Smooth muscle cell (in vitro differentiated cells): ENCODE measurements around the gene RASAL2. TPM values are rescaled to one million over a fixed set of nuclear protein-coding genes. Genes with fewer than 3 reads are reported as not detected.
A peak's percentile ranks its signal among the peaks of the same experiment; 100 is the strongest.

ENCODE experiments used
- DNase-seq: peaks from one replicate; lab custom pipeline; 2025; ENCODE audit not compliant: unreplicated experiment; lab: John Stamatoyannopoulos, UW
- H2AFZ ChIP-seq: fragments of 200-600 bp; sonication (generic); 2 replicates; pipeline ENCODE4 v1.6.0; 2016; ENCODE audit warnings: antibody characterized with exemption, low read depth, mild to moderate bottlenecking
- H3F3A ChIP-seq: fragments of 200-600 bp; sonication (generic); 2 replicates; pipeline ENCODE4 v1.6.0; 2017; ENCODE audit warnings: antibody characterized with exemption, low read depth
- H3K27ac ChIP-seq: fragments of 200-600 bp; sonication (generic); 2 replicates; pipeline ENCODE4 v1.5.1; 2016; ENCODE audit warnings: low read depth, mild to moderate bottlenecking
- H3K27me3 ChIP-seq: fragments of 200-600 bp; sonication (generic); 2 replicates; pipeline ENCODE4 v1.6.1; 2016; ENCODE audit warnings: low read depth, mild to moderate bottlenecking
- H3K36me3 ChIP-seq: fragments of 200-600 bp; sonication (generic); 2 replicates; pipeline ENCODE4 v1.5.1; 2016; ENCODE audit warnings: low read depth
- H3K4me1 ChIP-seq: fragments of 200-600 bp; sonication (generic); 2 replicates; pipeline ENCODE4 v1.5.1; 2016; ENCODE audit warnings: low read depth
- H3K4me2 ChIP-seq: fragments of 200-600 bp; sonication (generic); 2 replicates; pipeline ENCODE4 v1.6.0; 2016; ENCODE audit warnings: mild to moderate bottlenecking
- H3K4me3 ChIP-seq: fragments of 200-600 bp; sonication (generic); 2 replicates; pipeline ENCODE4 v1.5.1; 2016; ENCODE audit warnings: mild to moderate bottlenecking
- H3K79me2 ChIP-seq: fragments of 200-600 bp; sonication (generic); 2 replicates; pipeline ENCODE4 v1.6.0; 2016; ENCODE audit warnings: low read depth, mild to moderate bottlenecking
- H3K9ac ChIP-seq: fragments of 200-600 bp; sonication (generic); 2 replicates; pipeline ENCODE4 v1.6.0; 2016; ENCODE audit warnings: low read depth
- H3K9me3 ChIP-seq: fragments of 200-600 bp; sonication (generic); replicated peaks from 2 replicates; pipeline ENCODE4 v1.5.1; 2016; ENCODE audit warnings: low read depth
- H4K20me1 ChIP-seq: fragments of 200-600 bp; sonication (generic); 2 replicates; pipeline ENCODE4 v1.6.0; 2016; ENCODE audit warnings: low read depth
- CTCF ChIP-seq: fragments of 200-600 bp; sonication (generic); IDR thresholded peaks from 2 replicates; pipeline ENCODE4 v1.5.1; 2017; ENCODE audit warnings: borderline replicate concordance, mild to moderate bottlenecking, antibody characterized with exemption; ENCODE audit not compliant: insufficient read depth, poor library complexity, severe bottlenecking
- WGBS: methylation state at CpG from one replicate; pipeline ENCODE4 v1.1.7; 2016; ENCODE audit warnings: low lambda C conversion rate; 5-methylcytosine and 5-hydroxymethylcytosine counted together
- polyA plus RNA-seq: library from polyadenylated mRNA; unstranded; fragments of >200 nt; fragmentation: Nextera tagmentation; extraction: Ambion mirVana; gene quantifications from 2 replicates; pipeline ENCODE4 v1.2.1, GENCODE V29; 2016
- total RNA-seq: library from RNA; depleted of rRNA; stranded (reverse); fragments of >200 nt; gene quantifications from 2 replicates; pipeline ENCODE4 v1.2.3, GENCODE V29; 2014

Gene RASAL2
- total and polyA plus RNA-seq, 2 experiments from 2014 or later = 4.3 to 17.6 TPM

- Histone ChIP-seq H3K4me2 (no peak overlapping the region), H3K9me3 (no peaks in the 10 kb centered on the region), H3K27me3 (no peaks in the 10 kb centered on the region), H3K4me1 (peaks cover 5% of the 10 kb centered on the region), H3K36me3 (no peaks in the 10 kb centered on the region), H3F3A (no peaks in the 10 kb centered on the region), H3K9ac (no peak overlapping the region), H2AFZ (peak overlapping the region; percentile 78), H3K79me2 (no peaks in the 10 kb centered on the region), H3K4me3 (no peak overlapping the region), H3K27ac (no peak overlapping the region), H4K20me1 (no peaks in the 10 kb centered on the region)
- no peak for TF ChIP-seq CTCF
- DNase-seq = no peak
- 57% methylated on average over 10 of the region's 10 CpGs for WGBS
Measured at GRCh38 chr1:178052650-178053461, 41.0 kb upstream of the RASAL2 start.

GRCh38 chr1:178055093-178055492 lies 38.8 kb upstream of the RASAL2 start:
- WGBS = 41% methylated on average over 5 of the region's 5 CpGs
- Histone ChIP-seq H3K9me3 (no peaks in the 10 kb centered on the region), H3K79me2 (no peaks in the 10 kb centered on the region), H3K4me2 (no peak overlapping the region), H3K27me3 (no peaks in the 10 kb centered on the region), H3K4me3 (no peak overlapping the region), H3K36me3 (no peaks in the 10 kb centered on the region), H3F3A (no peaks in the 10 kb centered on the region), H2AFZ (peak overlapping the region; percentile 48), H3K4me1 (peaks cover 10% of the 10 kb centered on the region), H3K9ac (no peak overlapping the region), H3K27ac (no peak overlapping the region), H4K20me1 (no peaks in the 10 kb centered on the region)
- no peak for DNase-seq
- TF ChIP-seq CTCF = peak; percentile 25

- TF ChIP-seq CTCF = no peak
- H3K79me2 ChIP-seq = no peaks in the 10 kb centered on the region
- 74% methylated on average over 8 of the region's 8 CpGs for WGBS
- no peaks in the 10 kb centered on the region for H3K36me3 ChIP-seq
- H3K9ac ChIP-seq = no peak overlapping the region
- H4K20me1 ChIP-seq = no peaks in the 10 kb centered on the region
- H3F3A ChIP-seq = no peaks in the 10 kb centered on the region
- H3K4me1 ChIP-seq = peaks cover 18% of the 10 kb centered on the region
- H2AFZ ChIP-seq = peak overlapping the region; percentile 84
- H3K9me3 ChIP-seq = no peaks in the 10 kb centered on the region
- H3K27ac ChIP-seq = no peak overlapping the region
- no peak overlapping the region for H3K4me3 ChIP-seq
- H3K27me3 ChIP-seq = no peaks in the 10 kb centered on the region
- DNase-seq = no peak
- no peak overlapping the region for H3K4me2 ChIP-seq
Measured at GRCh38 chr1:178055779-178056471, 38.0 kb upstream of the RASAL2 start.
